ENCODE measurements around the gene COX11. TPM values are rescaled to one million over a fixed set of nuclear protein-coding genes. Genes with fewer than 3 reads are reported as not detected.
A peak's percentile ranks its signal among the peaks of the same experiment; 100 is the strongest.

Gene COX11
- total RNA-seq, 1 experiment from 2014 or later: 90.7 TPM

- Histone ChIP-seq H3K36me3 (replicated peaks; ENCODE audit: control insufficient read depth, insufficient read depth, low read length) (no peaks in the 10 kb centered on the region), H3K4me3 (ENCODE audit: insufficient read depth, low read depth, low read length) (no peak overlapping the region), H3K27me3 (ENCODE audit: control insufficient read depth, insufficient read depth, low read length) (no peaks in the 10 kb centered on the region)
- no peak for DNase-seq
These were observed 6.3 kb upstream of the COX11 start for GRCh38 chr17:54974759-54975158.

- H3K27me3 ChIP-seq (ENCODE audit: control insufficient read depth, insufficient read depth, low read length): no peaks in the 10 kb centered on the region
These were observed 4.1 kb upstream of the COX11 start for GRCh38 chr17:54972406-54973138.

DNA sequence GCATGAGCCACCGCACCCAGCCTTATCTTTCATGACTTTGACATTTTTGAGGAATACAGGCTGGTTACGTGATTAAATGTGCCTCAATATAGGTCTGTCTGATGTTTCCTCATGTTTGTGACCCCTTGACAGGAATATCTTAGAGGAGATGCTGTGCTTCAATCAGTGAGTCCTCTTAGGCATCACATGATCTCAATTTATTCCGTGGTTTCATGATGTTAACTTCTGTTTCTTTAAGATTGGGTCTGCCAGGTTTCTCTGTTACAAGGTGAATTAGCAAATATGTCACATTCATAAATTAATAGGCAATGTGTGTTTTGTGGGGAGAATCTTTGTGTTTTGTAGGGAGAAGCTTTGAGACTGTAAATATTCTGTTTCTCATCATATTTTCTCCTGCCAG, 3.4 kb upstream of the COX11 start:
- no peaks in the 10 kb centered on the region for H3K27me3 ChIP-seq (ENCODE audit: control insufficient read depth, insufficient read depth, low read length)
- no peaks in the 10 kb centered on the region for H3K36me3 ChIP-seq (replicated peaks; ENCODE audit: control insufficient read depth, insufficient read depth, low read length)
- H3K4me3 ChIP-seq (ENCODE audit: insufficient read depth, low read depth, low read length): no peak overlapping the region
- no peak for DNase-seq

More at GRCh38 chr17:54972406-54973138, 4.1 kb upstream of the COX11 start:
- H3K4me3 ChIP-seq (ENCODE audit: insufficient read depth, low read depth, low read length): no peak overlapping the region
- DNase-seq: no peak
- H3K36me3 ChIP-seq (replicated peaks; ENCODE audit: control insufficient read depth, insufficient read depth, low read length): no peaks in the 10 kb centered on the region

DNA sequence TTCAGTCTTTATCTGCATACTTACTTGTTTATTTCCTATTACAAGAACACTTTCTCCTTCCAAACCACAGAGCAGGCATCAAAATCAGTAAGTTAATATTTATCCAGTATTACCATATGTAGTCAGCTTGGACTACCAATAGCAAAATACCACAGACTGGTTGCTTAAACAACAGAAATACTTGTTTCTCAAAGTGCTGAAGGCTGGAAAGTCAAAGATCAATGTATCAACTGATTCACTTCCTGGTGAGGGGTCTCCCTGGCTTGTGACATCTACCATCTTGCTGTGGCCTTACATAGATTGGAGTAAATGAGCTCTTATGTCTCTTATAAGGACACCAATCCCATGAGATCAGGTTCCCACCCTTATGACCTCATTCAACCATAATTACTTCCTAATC, 2.7 kb upstream of the COX11 start:
- H3K36me3 ChIP-seq (replicated peaks; ENCODE audit: control insufficient read depth, insufficient read depth, low read length): no peaks in the 10 kb centered on the region
- no peak overlapping the region for H3K4me3 ChIP-seq (ENCODE audit: insufficient read depth, low read depth, low read length)
- H3K27me3 ChIP-seq (ENCODE audit: control insufficient read depth, insufficient read depth, low read length): no peaks in the 10 kb centered on the region
- DNase-seq: no peak

DNA sequence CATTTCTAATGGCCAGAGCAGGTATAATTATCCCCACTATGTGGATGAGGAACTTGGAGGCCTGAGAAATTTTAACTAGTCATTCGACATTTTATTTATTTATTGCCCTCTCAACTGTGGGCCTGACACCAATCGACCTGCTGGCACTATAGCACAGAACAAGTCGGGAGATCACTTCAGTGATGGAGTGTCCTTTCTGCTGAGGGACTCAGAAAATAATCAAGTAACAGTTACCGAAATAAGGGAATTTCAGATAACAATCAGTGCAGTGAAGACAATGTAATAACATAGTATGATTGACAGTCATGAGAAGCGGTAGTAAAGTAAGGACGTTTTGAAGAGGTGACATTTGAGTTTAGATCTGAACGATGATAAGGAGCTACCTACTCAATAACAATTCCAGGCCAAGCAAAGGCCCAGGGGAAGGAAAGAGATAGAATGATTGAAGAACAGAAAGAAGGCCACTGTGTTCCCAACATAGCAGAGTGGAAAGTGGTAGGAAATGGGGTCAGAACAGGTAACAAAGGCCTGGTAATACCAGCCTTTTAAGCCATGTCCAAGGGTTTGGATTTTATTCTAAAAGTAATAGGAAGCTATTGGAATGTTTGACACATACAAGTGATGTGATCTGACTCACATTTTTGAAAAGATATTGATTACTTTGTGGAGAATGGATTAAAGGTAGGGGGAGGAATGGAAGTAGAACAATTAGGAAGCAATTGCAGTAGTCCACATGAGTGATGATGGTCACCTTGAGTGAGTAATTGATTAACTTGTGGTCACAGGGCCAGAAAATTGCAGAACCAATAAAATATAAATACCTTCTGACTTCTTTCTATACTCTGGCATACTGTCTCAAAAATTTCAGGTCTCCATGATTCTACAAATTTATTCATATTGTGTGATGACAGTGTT, 1.5 kb upstream of the COX11 start:
- no peak for DNase-seq
- H3K27me3 ChIP-seq (ENCODE audit: control insufficient read depth, insufficient read depth, low read length): no peaks in the 10 kb centered on the region

DNA sequence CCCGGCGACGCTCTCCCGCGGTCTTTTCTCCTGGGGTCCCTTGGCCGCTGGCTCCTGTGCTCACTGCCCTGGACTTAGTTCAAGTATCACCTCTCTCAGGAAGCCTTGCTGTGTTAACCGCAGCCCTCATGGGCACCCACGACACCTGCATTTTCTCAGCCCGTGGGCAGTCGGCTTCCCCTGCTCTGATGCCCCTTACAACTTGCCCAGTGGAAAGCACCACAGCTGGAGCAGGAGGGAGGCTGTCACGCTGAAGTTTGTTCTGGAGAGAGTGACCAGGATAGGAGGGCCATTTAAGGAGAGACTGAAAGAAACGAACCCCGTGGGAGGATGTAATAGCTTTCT, 506 bp upstream of the COX11 start:
- Histone ChIP-seq H3K36me3 (replicated peaks; ENCODE audit: control insufficient read depth, insufficient read depth, low read length) (peaks cover 2% of the 10 kb centered on the region; the same call in 1 of the 2 replicates), H3K4me3 (ENCODE audit: insufficient read depth, low read depth, low read length) (peak overlapping the region; percentile 96), H3K27me3 (ENCODE audit: control insufficient read depth, insufficient read depth, low read length) (no peaks in the 10 kb centered on the region)
- DNase-seq: no peak

More for the DNA sequence above, 1.5 kb upstream of the COX11 start:
- no peak overlapping the region for H3K4me3 ChIP-seq (ENCODE audit: insufficient read depth, low read depth, low read length)
- H3K36me3 ChIP-seq (replicated peaks; ENCODE audit: control insufficient read depth, insufficient read depth, low read length): no peaks in the 10 kb centered on the region

- peaks cover 3% of the 10 kb centered on the region; the same call in 1 of the 2 replicates for H3K36me3 ChIP-seq (replicated peaks; ENCODE audit: control insufficient read depth, insufficient read depth, low read length)
- DNase-seq: peak; percentile 64
- peak overlapping the region; percentile 96 for H3K4me3 ChIP-seq (ENCODE audit: insufficient read depth, low read depth, low read length)
- H3K27me3 ChIP-seq (ENCODE audit: control insufficient read depth, insufficient read depth, low read length): no peaks in the 10 kb centered on the region
These were observed 713 bp downstream of the COX11 start for GRCh38 chr17:54967621-54968261.

DNA sequence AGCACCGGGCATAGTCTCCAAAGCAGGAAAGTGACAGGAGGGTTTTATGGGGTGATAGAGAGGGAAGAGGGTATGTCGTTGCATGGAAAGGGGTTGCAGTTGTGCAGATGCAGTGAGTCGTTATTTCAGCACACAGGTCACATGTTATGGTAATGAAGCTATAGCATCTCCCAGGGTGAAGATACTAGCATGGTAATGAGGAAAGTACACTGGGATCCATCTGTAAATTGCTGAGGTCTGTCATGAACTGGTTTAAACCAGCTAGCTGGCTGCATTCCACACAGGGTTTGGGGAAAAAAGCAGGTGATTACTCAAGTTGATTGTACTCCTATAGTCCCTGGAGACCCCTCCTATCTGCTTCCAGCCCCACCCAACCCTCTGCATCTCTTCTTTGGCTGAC, 11.7 kb downstream of the COX11 start:
- no peak overlapping the region for H3K4me3 ChIP-seq (ENCODE audit: insufficient read depth, low read depth, low read length)
- peak; percentile 14 for DNase-seq
- no peaks in the 10 kb centered on the region for H3K27me3 ChIP-seq (ENCODE audit: control insufficient read depth, insufficient read depth, low read length)
- H3K36me3 ChIP-seq (replicated peaks; ENCODE audit: control insufficient read depth, insufficient read depth, low read length): peaks cover 9% of the 10 kb centered on the region

GRCh38 chr17:54951286-54951685, 17.2 kb downstream of the COX11 start:
- Histone ChIP-seq H3K36me3 (replicated peaks; ENCODE audit: control insufficient read depth, insufficient read depth, low read length) (peaks cover 6% of the 10 kb centered on the region), H3K27me3 (ENCODE audit: control insufficient read depth, insufficient read depth, low read length) (no peaks in the 10 kb centered on the region), H3K4me3 (ENCODE audit: insufficient read depth, low read depth, low read length) (no peak overlapping the region)
- DNase-seq: no peak

DNA sequence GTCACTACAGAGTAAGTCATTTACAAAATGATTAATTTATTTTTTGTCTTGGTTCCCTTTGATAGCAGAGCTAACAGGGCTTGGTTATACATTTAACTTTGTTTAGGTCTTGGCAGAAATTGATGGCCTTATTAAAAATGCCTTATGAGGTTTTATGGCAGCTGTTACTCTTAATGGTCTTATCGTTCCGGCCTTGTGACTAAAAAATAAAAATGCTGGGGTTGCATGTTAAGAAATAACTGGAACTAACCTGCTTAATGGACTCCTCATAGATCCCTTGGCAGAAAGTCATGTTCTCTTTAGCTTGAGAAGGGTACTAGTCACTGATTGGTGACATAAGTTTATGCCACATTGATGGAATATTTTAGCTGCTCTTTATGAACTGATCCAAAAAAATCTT, 18.3 kb downstream of the COX11 start:
- H3K4me3 ChIP-seq (ENCODE audit: insufficient read depth, low read depth, low read length): no peak overlapping the region
- H3K36me3 ChIP-seq (replicated peaks; ENCODE audit: control insufficient read depth, insufficient read depth, low read length): peaks cover 6% of the 10 kb centered on the region
- H3K27me3 ChIP-seq (ENCODE audit: control insufficient read depth, insufficient read depth, low read length): no peaks in the 10 kb centered on the region
- no peak for DNase-seq

GRCh38 chr17:54948380-54948779, 20.1 kb downstream of the COX11 start:
- DNase-seq: no peak
- H3K36me3 ChIP-seq (replicated peaks; ENCODE audit: control insufficient read depth, insufficient read depth, low read length): peaks cover 6% of the 10 kb centered on the region
- no peaks in the 10 kb centered on the region for H3K27me3 ChIP-seq (ENCODE audit: control insufficient read depth, insufficient read depth, low read length)
- no peak overlapping the region for H3K4me3 ChIP-seq (ENCODE audit: insufficient read depth, low read depth, low read length)

- H3K4me3 ChIP-seq (ENCODE audit: insufficient read depth, low read depth, low read length): no peak overlapping the region
These were observed 21.1 kb downstream of the COX11 start for GRCh38 chr17:54947396-54947795.

DNA sequence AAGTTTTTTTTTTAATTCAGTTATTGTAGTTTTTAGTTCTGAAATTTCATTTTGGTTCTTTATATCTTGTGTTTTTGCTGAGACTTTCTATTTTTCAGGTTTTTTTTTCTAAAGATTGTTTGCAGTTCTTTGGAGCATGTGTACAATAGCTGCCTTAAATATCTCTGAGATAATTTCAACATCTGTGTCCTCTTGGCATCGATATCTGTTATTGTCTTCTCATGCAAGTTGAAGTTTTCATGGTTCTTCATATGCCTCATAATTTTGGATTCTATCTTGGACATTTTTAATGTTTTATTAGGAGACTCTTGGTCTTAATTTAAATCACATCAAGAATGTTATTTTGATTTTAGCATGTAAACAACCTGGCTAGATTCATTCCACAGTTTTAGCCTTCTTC, 22.8 kb downstream of the COX11 start:
- no peak for DNase-seq
- no peak overlapping the region for H3K4me3 ChIP-seq (ENCODE audit: insufficient read depth, low read depth, low read length)
- no peaks in the 10 kb centered on the region for H3K27me3 ChIP-seq (ENCODE audit: control insufficient read depth, insufficient read depth, low read length)
- peaks cover 4% of the 10 kb centered on the region for H3K36me3 ChIP-seq (replicated peaks; ENCODE audit: control insufficient read depth, insufficient read depth, low read length)

More at GRCh38 chr17:54947396-54947795, 21.1 kb downstream of the COX11 start:
- no peak for DNase-seq
- Histone ChIP-seq H3K27me3 (ENCODE audit: control insufficient read depth, insufficient read depth, low read length) (no peaks in the 10 kb centered on the region), H3K36me3 (replicated peaks; ENCODE audit: control insufficient read depth, insufficient read depth, low read length) (peaks cover 6% of the 10 kb centered on the region)

GRCh38 chr17:54945231-54945630, 23.2 kb downstream of the COX11 start:
- Histone ChIP-seq H3K36me3 (replicated peaks; ENCODE audit: control insufficient read depth, insufficient read depth, low read length) (peaks cover 4% of the 10 kb centered on the region), H3K4me3 (ENCODE audit: insufficient read depth, low read depth, low read length) (no peak overlapping the region), H3K27me3 (ENCODE audit: control insufficient read depth, insufficient read depth, low read length) (no peaks in the 10 kb centered on the region)
- no peak for DNase-seq
